ENCODE measurements around the gene KHNYN.
"Not testable (repeated sequence)": the region's sequence is repeated elsewhere in the genome, so short reads cannot be mapped to it uniquely, and the experiment has no call there.

The KHNYN gene

DNA sequence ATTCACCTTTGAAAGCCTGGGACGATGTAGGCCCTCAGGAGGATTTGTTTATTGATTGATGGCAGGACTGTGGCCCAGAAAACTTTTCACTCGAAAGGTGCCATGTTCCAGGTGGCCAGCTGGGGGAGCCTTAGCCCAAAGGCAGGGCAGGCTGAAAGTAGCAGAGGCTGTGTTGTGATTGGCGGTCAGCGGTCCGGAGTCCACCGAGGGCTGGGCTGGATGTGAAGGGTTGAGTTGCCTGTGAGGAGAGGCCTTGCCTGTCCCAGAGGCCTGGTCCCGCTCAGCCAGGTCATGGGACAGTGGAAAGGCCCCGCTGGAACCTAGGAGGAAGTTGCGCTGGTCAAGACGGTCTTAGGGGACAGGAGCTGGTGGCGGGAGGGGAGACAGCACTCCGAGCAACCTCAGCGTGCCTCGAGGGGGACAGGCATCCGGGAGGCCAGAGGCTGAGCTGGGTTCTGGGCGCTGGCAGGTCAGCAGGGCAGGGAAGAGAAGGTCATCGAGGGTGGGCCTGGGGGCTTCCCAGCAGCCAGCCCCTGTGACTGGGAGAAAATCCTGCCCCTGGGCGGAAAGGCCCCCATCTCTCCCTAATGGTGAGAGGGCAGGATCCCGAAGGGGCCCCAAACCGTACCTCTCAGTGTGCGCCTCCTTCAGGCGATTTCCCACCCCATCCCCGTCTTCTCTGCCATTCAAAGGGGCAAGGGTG, 52.0 kb downstream of the KHNYN start:
- DNase-seq: peak; percentile 29 to 54 (median 42)

DNA sequence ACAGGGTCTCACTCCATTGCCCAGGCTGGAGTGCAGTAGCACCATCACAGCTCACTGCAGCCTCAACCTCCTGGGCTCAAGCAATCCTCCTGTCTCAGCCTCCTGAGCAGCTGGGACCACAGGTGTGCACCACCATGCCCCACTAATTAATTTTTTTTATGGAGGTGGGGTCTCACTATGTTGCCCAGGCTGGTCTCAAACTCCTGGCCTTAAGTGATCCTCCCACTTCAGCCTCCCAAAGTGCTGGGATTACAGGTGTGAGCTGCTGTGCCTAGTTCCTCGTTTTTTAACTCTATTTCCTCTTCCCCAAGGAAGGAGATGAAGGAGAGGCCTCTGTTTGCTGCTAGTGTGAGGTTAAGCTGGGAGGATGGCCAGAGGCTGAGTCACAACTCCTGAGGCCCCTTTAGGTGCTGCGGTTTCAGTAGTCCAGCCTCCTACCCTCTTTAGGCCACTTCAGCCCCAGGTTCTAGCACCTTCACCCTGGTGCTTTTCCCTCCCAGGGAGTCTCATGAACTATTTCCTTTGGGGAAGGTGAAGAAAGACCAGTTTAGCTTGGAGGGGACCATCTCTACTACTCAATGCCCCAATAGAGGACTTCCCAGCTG, 53.0 kb downstream of the KHNYN start:
- not testable (repeated sequence) for DNase-seq

DNA sequence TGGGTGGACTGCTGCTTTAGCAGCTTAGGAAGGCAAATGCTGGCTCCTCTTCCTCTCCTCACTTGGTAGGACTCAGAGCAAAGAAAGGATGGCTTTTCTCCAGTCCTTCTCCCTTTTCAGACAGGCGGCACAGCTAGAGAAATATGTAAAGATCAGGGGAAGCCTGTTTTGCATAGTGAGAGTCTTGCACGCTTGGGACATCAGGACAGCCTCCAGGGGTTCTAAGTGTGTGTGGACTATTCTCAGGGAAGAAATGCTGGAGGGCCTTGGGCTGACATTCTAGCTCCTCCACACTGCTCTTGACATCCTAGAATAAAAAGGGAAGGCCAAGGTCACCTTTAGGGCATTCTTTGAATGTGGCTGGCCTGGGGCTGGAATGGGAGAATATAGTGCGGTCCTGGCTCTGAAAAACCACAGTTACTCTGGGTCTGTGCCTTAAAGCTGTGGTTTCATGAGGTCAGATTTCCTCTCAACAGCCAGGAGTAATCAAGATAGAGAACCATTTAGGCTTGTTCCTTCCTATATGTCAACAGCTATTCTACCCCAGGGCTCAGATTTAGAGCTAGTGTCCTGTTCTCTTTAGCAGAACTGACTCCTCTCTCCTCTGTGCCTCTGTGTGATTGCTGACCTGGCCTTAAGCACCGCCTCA, 54.0 kb downstream of the KHNYN start:
- peak; percentile 10 to 48 (median 26) for DNase-seq

All from suppressor macrophage (primary cell).